ENCODE data around the gene OXTR. TPM values are rescaled to one million over a fixed set of nuclear protein-coding genes. Genes with fewer than 3 reads are reported as not detected.

The OXTR gene
- total RNA-seq, 2 donors from 2014 or later = 0.44 TPM; not detected in 1

DNA sequence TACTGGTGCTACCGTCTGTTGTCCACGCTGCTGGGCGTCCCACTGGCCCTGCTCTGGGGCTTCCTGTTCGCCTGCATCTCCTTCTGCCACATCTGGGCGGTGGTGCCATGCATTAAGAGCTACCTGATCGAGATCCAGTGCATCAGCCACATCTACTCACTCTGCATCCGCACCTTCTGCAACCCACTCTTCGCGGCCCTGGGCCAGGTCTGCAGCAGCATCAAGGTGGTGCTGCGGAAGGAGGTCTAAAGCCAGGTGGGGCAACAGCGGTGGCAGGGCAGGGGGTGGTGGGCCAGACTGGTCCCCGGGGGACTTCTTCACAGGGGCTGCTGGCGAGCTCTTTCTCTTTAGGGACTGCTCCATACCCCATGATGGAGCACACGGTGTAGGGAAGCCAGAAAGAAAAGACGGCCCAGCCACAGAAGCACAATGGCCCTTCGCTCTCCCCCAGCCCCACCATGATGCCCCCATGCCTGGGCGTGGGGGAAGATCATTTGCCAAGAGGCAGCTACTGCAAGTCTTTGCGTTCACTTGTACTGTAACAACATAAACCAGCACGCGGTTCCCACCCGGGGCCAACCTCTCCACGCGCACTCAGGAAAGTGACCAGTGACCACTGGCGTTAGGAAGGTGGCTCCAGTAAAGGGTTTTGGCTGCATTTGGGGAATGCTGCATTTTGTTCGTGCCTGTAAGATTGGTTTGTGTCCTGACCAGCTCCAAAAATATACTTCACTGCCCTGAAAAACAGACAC lies 23.6 kb downstream of the OXTR start:
- H3K4me1 Mint-ChIP-seq = no peaks in the 10 kb centered on the region
- ATAC-seq (no peak), DNase-seq (no peak)
- no peak overlapping the region for H3K4me3 Mint-ChIP-seq
- H3K27ac Mint-ChIP-seq = no peak overlapping the region
- H3K36me3 Mint-ChIP-seq (ENCODE audit: low read depth) = no peaks in the 10 kb centered on the region
- H3K9me3 ChIP-seq (ENCODE audit: control insufficient read depth, low read length, poor library complexity, severe bottlenecking) = no peaks in the 10 kb centered on the region
- H3K27me3 Mint-ChIP-seq = peaks cover 14% of the 10 kb centered on the region

DNA sequence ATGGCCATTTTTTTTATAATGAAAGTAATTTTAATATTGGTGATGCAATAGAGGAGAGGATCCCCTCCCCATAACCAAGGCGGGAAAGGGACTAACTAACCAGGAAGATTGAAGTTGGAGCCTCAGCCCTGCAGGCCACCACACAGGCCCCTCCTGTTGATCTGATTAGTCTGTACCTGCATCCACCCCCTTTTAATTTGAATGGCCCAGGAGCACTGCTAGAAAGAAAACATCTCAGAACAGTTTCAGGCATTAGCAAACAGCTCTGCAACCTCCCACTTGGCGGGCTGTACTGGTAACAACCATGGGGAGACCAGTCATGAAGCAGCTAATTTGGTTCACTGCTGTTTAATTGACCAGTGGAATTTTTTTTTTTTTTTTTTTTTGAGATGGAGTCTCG lies 25.5 kb downstream of the OXTR start:
- H3K36me3 Mint-ChIP-seq (ENCODE audit: low read depth) = no peaks in the 10 kb centered on the region

DNA sequence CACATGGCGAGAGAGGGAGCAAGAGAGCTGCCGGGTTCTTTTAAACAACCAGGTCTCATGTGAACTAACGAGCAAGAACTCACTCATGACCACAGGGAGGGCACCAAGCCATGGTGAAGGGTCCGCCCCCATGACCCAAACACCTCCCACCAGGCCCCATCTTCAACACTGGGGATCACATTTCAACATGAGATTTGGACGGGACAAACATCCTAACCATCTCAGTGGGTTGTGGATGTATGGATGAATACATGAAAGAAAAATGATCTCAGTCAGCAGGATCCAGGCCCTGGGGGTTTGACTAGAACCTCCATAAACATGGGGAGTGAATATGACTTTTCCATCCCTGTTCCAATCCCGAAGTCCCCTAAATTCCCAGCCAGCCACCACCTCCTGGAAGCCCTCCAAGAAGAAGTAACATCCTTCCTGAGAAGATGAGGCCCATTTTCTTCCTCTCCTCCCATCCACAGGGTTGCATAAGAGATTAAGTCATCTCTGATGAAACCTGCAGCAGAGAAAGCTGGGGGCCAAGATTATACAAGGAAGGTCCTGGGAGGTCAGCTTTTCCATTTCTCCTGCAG lies 26.3 kb downstream of the OXTR start:
- peaks cover 20% of the 10 kb centered on the region for H3K27me3 Mint-ChIP-seq
- H3K36me3 Mint-ChIP-seq (ENCODE audit: low read depth) = no peaks in the 10 kb centered on the region
- H3K4me1 Mint-ChIP-seq = no peaks in the 10 kb centered on the region
- ATAC-seq (no peak), DNase-seq (no peak)
- H3K27ac Mint-ChIP-seq = no peak overlapping the region
- no peaks in the 10 kb centered on the region for H3K9me3 ChIP-seq (ENCODE audit: control insufficient read depth, low read length, poor library complexity, severe bottlenecking)
- H3K4me3 Mint-ChIP-seq = no peak overlapping the region

More for the DNA sequence above, 25.5 kb downstream of the OXTR start:
- Mint-ChIP-seq H3K27me3 (peaks cover 14% of the 10 kb centered on the region), H3K27ac (no peak overlapping the region), H3K4me1 (no peaks in the 10 kb centered on the region), H3K4me3 (no peak overlapping the region)
- no peak for DNase-seq
- no peaks in the 10 kb centered on the region for H3K9me3 ChIP-seq (ENCODE audit: control insufficient read depth, low read length, poor library complexity, severe bottlenecking)
- ATAC-seq = no peak

DNA sequence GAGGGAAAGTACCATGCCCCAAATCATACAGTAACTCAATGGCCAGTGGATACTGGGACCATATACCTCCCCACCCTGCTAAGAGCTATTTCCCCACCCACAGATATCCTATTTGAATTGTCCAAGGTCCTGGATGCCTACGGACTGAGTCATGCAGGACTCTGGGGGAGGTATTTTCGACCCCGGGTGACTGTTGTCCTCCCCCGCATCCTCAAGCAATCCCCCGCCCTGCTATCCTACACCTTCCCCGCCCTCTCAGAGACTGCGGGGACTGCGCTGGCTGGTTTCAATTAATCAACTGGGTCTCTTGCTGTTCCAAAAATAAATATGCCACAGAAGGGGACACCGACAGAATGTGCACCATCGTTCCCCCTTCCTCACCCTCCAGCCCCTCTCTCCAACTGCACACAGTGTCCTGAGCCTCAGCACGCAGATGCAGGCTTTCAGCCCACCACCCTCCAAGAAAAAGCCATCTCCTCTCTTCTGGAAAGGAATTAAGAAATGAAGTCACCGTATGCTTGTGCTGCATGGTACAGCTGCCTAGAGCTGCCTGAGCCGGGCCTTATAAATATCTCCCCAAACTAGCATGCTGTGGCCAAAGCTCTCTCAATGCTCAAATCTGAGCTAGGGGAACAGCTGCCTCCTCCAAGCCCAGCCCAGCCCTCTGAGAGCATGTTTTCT lies 27.7 kb downstream of the OXTR start:
- Mint-ChIP-seq H3K27ac (no peak overlapping the region), H3K27me3 (peaks cover 29% of the 10 kb centered on the region), H3K4me3 (no peak overlapping the region), H3K4me1 (no peaks in the 10 kb centered on the region), H3K36me3 (ENCODE audit: low read depth) (no peaks in the 10 kb centered on the region)
- no peak for DNase-seq
- no peak for ATAC-seq
- no peaks in the 10 kb centered on the region for H3K9me3 ChIP-seq (ENCODE audit: control insufficient read depth, low read length, poor library complexity, severe bottlenecking)

DNA sequence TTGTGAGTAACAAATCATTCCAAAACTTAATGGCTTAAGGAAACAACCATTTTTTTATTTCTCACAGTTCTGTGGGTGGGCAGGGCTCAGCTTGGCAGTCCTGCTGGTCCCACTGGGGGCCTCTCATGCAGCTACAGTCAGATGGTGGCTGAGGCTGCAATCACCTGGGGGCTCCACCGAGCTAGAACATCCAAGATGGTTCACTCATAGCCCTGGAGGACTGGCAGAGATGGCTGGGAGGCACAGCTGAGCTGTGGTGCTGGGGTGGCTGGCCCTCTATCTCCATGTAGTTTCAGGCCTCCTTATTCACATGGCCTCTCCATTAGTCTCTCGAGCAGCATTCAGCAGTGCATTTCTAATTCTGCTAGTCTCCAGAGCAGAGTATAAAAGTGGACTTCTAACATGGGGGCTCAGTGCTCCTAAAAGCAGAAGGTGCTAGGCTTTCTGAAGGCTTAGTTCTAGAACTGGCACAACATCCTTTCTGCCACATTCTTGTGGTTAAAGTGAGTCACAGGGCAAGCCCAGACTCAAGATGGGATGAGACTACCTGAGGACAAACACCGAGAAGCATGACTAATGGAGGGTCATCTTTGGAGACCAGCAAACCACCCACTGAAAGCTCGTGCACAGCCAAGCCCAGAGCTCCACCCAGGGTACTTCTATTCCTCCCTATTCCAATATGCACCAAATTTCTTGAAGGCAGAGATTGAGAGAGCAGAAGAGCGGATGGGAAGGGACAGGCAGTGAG lies 29.5 kb downstream of the OXTR start:
- DNase-seq (no peak), ATAC-seq (no peak)
- H3K4me1 Mint-ChIP-seq = no peaks in the 10 kb centered on the region
- no peak overlapping the region for H3K4me3 Mint-ChIP-seq
- peaks cover 42% of the 10 kb centered on the region for H3K27me3 Mint-ChIP-seq
- H3K36me3 Mint-ChIP-seq (ENCODE audit: low read depth) = no peaks in the 10 kb centered on the region
- no peaks in the 10 kb centered on the region for H3K9me3 ChIP-seq (ENCODE audit: control insufficient read depth, low read length, poor library complexity, severe bottlenecking)
- no peak overlapping the region for H3K27ac Mint-ChIP-seq

DNA sequence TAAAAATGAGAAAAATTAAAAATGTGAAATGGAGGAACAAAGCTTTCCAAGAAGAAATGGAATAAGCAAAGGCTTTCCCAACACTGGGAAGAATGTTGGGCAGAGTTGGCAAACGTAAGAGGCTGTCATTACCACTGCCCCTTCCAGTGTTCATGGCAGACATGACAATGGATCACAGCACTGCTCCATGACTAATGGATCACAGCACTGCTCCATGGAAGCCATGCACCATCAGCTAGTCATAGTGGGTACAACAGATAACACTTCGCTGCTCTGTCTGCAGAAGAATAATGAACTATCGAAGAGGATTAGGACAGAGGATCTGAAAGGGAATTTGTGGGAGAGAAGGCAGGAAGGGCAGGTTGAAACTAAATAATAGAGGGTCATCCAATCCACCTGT lies 30.8 kb downstream of the OXTR start:
- no peaks in the 10 kb centered on the region for H3K4me1 Mint-ChIP-seq
- H3K4me3 Mint-ChIP-seq = no peak overlapping the region
- peaks cover 44% of the 10 kb centered on the region for H3K27me3 Mint-ChIP-seq

DNA sequence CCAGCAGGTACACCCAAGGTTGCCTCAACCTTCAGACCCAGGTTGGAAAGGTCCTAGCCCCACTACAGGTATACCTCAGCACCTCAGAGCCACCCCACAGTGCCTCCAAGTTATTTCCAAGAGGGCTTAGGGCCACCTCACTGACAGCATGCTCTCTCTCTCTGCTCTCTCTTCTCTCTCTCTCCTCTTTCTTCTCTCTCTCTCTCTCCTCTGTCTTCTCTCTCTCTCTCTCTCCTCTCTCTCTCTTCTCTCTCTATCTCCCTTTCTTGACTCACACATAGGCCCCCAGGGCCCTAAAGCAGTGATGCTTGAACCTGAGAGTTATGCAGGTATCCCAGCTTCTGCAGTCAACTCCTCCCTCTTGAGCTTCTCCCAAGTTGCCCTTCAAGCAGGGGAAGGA lies 31.6 kb downstream of the OXTR start:
- Mint-ChIP-seq H3K27me3 (peaks cover 47% of the 10 kb centered on the region), H3K36me3 (ENCODE audit: low read depth) (no peaks in the 10 kb centered on the region), H3K27ac (no peak overlapping the region), H3K4me3 (no peak overlapping the region), H3K4me1 (no peaks in the 10 kb centered on the region)
- ATAC-seq (no peak), DNase-seq (no peak)
- H3K9me3 ChIP-seq (ENCODE audit: control insufficient read depth, low read length, poor library complexity, severe bottlenecking) = no peaks in the 10 kb centered on the region

More for the DNA sequence above, 30.8 kb downstream of the OXTR start:
- Mint-ChIP-seq H3K36me3 (ENCODE audit: low read depth) (no peaks in the 10 kb centered on the region), H3K27ac (no peak overlapping the region)
- no peaks in the 10 kb centered on the region for H3K9me3 ChIP-seq (ENCODE audit: control insufficient read depth, low read length, poor library complexity, severe bottlenecking)
- DNase-seq (no peak), ATAC-seq (no peak)

DNA sequence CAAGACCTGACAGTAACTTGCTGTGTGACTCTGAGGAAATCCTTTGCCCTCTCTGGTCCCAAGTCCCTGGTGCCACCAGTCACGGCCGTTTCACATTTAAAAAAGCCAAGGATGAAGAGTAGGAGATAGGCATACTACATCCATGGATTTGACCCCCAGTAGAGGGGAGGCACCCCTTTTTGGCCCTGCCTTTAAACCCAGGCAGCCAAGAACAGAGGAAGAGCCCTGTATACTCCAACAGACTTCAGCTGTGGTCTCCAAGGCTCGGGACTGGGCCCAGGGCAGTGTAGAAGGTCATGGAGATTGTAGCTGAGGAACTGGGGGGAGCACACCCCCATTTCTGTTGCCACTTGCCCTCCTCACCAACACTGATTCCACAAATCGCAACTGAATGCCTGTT lies 32.1 kb downstream of the OXTR start:
- H3K27me3 Mint-ChIP-seq = peaks cover 50% of the 10 kb centered on the region
- H3K4me3 Mint-ChIP-seq = no peak overlapping the region
- no peak for ATAC-seq
- no peaks in the 10 kb centered on the region for H3K4me1 Mint-ChIP-seq
- H3K36me3 Mint-ChIP-seq (ENCODE audit: low read depth) = no peaks in the 10 kb centered on the region
- no peak for DNase-seq
- no peak overlapping the region for H3K27ac Mint-ChIP-seq
- H3K9me3 ChIP-seq (ENCODE audit: control insufficient read depth, low read length, poor library complexity, severe bottlenecking) = no peaks in the 10 kb centered on the region

DNA sequence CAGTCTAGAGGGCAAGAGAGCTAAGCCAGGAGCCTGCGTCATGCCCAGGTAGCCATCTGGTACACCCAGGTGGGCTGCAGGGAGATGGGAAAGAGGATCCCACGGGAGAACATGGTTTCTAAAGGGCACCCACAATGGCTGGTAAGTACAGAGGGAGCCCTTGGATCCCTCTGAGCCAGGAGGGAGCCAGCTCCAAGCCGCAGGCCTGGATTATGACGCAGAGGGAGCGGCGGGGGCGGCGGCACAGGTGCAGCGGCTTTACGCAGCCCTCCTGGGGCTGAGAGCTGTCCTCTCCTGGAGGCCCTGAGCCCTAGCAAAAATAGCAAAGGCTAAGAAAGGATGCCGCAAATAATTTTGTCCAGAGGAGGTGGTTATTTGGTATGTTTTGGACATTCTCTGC lies 33.0 kb downstream of the OXTR start:
- no peak overlapping the region for H3K27ac Mint-ChIP-seq
- H3K36me3 Mint-ChIP-seq (ENCODE audit: low read depth) = no peaks in the 10 kb centered on the region
- peaks cover 48% of the 10 kb centered on the region for H3K27me3 Mint-ChIP-seq
- H3K4me1 Mint-ChIP-seq = no peaks in the 10 kb centered on the region
- H3K4me3 Mint-ChIP-seq = no peak overlapping the region
- H3K9me3 ChIP-seq (ENCODE audit: control insufficient read depth, low read length, poor library complexity, severe bottlenecking) = no peaks in the 10 kb centered on the region
- ATAC-seq = no peak
- DNase-seq = no peak

DNA sequence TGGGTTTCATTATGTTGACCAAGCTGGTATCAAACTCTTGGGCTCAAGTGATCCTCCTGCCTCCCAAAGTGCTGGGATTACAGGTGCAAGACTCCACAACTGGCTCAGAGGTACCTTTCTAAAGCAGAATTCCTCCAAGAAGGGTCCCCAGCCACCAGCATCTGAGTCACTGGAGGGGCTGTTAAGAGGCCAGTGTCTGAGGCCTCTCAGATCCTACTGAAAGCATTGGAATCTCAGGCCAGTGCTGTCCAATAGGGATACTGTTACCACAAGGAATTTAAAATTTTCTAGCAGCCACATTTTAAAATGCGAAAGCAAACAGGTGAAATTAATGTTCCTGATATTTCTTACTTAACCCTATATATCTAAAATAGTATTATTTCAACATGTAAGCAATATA lies 34.5 kb downstream of the OXTR start:
- Mint-ChIP-seq H3K4me1 (no peaks in the 10 kb centered on the region), H3K27ac (no peak overlapping the region), H3K36me3 (ENCODE audit: low read depth) (no peaks in the 10 kb centered on the region), H3K4me3 (no peak overlapping the region), H3K27me3 (peaks cover 55% of the 10 kb centered on the region)
- no peaks in the 10 kb centered on the region for H3K9me3 ChIP-seq (ENCODE audit: control insufficient read depth, low read length, poor library complexity, severe bottlenecking)
- ATAC-seq = no peak
- DNase-seq = no peak

DNA sequence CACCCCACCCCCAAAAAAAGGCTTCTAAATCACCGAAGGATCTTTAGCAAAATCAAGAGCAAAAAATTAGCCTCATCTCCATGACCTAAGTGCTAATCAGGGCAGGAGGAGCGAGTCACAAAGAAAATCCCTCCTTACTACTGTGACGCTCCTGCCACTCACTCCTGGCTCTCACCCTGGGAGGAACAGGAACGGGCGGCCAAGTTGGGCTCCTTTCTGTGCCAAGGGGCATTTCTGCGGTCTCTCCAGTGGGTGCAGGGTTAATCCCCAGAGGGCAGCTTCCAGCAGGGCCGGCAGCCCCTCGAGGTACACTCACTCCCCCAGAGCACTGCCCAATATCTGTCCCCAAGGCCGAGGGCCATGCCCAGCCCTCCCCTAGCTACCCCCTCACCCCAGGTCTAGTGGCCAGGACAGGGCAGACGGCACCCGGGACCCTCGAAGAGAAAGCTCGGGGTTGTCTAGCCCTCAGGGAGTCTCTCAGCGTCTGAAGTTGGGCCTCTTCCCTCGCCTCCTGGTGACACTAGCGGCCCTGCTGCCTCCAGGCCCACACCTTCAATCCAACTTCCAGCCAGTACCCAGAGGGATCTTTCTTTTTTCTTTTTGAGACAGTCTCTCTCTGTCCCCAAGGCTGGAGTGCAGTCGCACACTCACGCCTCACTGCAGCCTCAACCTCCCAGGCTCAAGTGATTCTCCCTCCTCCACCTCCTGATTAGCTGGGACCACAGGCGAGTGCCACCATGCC lies 35.1 kb downstream of the OXTR start:
- DNase-seq = no peak
- H3K4me1 Mint-ChIP-seq = no peaks in the 10 kb centered on the region
- H3K27ac Mint-ChIP-seq = no peak overlapping the region
- H3K4me3 Mint-ChIP-seq = no peak overlapping the region
- H3K9me3 ChIP-seq (ENCODE audit: control insufficient read depth, low read length, poor library complexity, severe bottlenecking) = no peaks in the 10 kb centered on the region
- H3K27me3 Mint-ChIP-seq = peaks cover 55% of the 10 kb centered on the region
- ATAC-seq = no peak
- no peaks in the 10 kb centered on the region for H3K36me3 Mint-ChIP-seq (ENCODE audit: low read depth)

DNA sequence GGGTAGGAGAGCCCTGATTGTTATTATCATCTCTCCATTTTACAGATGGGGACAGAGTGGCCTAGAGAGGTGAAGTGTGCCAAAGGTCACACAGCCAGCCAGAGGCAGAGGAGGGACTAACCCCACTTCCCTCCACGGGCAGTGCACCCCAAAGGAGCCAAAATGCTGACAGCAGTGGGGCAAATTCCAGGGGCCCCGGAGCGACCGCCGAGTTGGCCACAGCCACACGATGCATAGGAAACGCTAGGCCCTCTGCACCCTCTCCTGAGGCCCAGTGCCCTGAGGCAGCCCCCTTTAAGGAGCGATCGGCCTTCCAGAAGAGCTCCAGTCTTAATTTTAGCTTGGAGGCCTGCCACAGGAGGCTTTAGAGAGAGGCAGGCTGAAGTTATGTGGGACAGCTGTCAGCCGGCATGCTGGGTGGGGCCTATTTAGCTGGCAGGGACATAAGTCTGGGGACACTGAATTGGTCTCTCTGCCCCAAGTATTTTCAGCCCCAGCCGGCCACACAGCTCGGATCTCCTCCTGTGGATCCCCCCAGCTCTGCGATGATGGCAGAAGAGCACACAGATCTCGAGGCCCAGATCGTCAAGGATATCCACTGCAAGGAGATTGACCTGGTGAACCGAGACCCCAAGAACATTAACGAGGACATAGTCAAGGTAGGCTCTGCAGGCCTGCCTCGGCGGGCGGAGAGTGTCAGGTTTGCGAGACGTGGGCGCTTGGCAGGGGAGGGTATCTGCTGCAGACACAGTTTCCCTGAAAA lies 35.9 kb downstream of the OXTR start, which contains the start of gene CAV3:
TSS of gene CAV3 (plus strand) at position 471 of the 763 bp plus-strand sequence. CDS start at position 546, 75 bp downstream.
- no peak for ATAC-seq
- H3K27me3 Mint-ChIP-seq = peaks cover 53% of the 10 kb centered on the region
- DNase-seq = no peak
- no peaks in the 10 kb centered on the region for H3K9me3 ChIP-seq (ENCODE audit: control insufficient read depth, low read length, poor library complexity, severe bottlenecking)
- no peak within 1 kb of the TSS for H3K27ac Mint-ChIP-seq
- no peaks in the 10 kb centered on the region for H3K36me3 Mint-ChIP-seq (ENCODE audit: low read depth)
- H3K4me1 Mint-ChIP-seq = no peaks in the 10 kb centered on the region
- H3K4me3 Mint-ChIP-seq = no peak within 1 kb of the TSS
